HG03575 (cell line): ENCODE data around the gene LGR5.

Experiments used
- ATAC-seq: cut with Tn5 transposase; IDR thresholded peaks from one replicate; pipeline ENCODE4 v1.9.1; 2021; ENCODE audit not compliant: unreplicated experiment, insufficient number of reproducible peaks, low FRiP score; ENCODE audit errors: extremely low read depth

LGR5 gene

DNA sequence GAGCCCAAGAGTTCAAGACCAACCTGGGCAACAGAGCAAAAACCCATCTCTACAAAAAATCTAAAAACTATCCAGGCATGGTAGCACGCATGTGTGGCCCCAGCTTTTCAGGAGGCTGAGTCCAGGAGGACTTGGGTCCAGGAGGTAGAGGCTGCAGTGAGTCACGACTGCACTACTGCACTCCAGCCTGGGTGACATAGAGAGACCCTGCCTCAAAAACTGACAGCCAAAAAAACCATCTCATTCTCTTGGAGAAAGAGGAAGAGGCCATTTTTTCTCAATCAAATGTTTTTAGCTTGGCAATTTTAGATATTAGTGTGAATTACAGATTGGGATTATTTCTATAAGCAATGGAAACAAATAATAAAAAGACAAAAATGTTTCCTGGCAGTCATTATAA, 185.9 kb downstream of the LGR5 start:
- ATAC-seq = no peak

DNA sequence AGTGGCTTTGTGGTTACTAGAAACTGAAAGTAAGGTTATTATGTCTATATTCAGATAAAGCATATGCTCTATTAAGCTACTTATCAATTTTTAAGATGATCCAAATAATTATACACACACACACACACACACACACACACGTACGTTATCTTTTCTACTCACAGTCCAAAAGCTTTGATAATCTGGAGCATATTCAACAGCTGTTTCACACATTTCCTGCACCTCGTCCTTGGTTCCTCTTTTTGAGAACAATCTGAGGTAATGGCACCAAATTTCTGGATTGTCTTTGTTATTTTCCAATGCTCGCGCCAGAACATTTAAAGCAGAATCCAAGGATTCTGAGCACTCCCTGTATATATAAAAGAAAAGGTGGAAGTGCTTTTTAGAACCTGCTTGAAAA, 186.5 kb downstream of the LGR5 start:
- ATAC-seq = no peak

DNA sequence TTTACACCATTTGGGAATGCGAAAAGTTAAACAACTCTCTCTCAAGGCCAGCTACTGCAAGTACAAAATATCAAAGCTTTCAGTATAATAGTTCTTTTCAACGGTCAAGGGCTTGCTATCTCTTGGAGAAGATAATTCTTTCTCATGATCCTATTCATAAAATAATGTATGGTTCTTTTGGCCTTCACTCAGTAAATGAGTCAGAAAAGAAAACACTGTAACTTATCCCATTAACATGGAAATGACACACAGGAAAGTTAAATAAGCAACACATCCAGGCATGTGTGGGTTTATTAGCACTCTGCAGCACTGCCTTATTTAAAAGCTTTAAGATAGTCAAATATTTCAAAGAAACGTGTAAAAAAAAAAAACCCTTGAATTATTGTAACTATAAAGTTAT, 187.2 kb downstream of the LGR5 start:
- ATAC-seq = no peak

DNA sequence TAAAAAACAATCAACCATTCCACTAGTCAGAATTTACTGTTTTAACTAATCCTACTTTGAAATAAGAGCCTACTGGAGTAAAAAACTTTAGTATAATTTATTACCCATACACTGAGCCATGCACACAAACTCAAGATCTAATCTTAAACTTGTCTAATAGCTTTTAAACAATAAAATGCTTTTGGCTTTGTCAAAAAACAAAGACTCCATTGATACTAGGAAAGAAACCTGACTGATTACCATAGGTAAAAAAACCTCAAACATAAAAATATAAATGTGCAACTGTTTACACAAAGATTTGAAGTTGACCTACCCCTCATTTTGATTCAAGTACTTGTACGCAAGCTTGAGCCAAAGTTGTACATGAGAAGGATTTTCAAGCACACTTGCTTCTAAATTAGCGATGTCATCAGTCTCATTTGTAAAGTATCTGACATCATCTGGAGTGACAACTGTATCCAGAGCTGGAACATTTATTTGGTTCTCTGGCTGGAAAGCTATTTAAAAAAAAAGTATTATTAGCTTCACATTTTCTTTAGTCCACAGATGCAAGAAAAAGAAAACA, 187.9 kb downstream of the LGR5 start:
- no peak for ATAC-seq
